Mucosa of descending colon (tissue), 3 donors: Measurements from ENCODE around the gene NRK. TPM values are rescaled to one million over a fixed set of nuclear protein-coding genes. Genes with fewer than 3 reads are reported as not detected.
A peak's percentile ranks its signal among the peaks of the same experiment; 100 is the strongest.

Experiments
- ATAC-seq: fragments of 200-7000 bp; cut with Tn5 transposase; one replicate; pipeline ENCODE4 v1.9.1; 2020; ENCODE audit warnings: mild to moderate bottlenecking, moderate library complexity
- DNase-seq, 3 donors: peaks; one replicate each; pipeline ENCODE4 v3.0.0-alpha.2; 2020
- H3K36me3 ChIP-seq: fragments of 200-600 bp; one replicate; pipeline ENCODE4 v1.8.0; 2021; ENCODE audit warnings: low read depth, mild to moderate bottlenecking
- H3K4me1 ChIP-seq: fragments of 200-600 bp; one replicate; pipeline ENCODE4 v1.8.0; 2021; ENCODE audit warnings: low read depth, mild to moderate bottlenecking
- H3K4me3 ChIP-seq: fragments of 200-600 bp; one replicate; pipeline ENCODE4 v1.8.0; 2021; ENCODE audit warnings: mild to moderate bottlenecking
- H3K9me3 ChIP-seq: fragments of 200-600 bp; one replicate; pipeline ENCODE4 v1.8.0; 2021; ENCODE audit warnings: mild to moderate bottlenecking
- intact Hi-C, 2 donors: fragments of 100-400 bp; cut with DNase I in 1 of 2; cut with micrococcal nuclease in 1 of 2; formaldehyde crosslinking; loops; one replicate each; pipeline versions ENCODE4 v1.11.0 to v1.11.1; 2022; cut with DNase I, micrococcal nuclease
- total RNA-seq, 3 donors: library from RNA; stranded (reverse); fragmentation: NEBNext Ultra II Directional in 2 of 3; extraction: Animal tissue kit (Norgen Biotek cat#: 25700) in 2 of 3; gene quantifications; one replicate each; pipeline versions ENCODE4 v1.2.1 to v1.2.4, GENCODE V29; 2021 to 2023
- TF ChIP-seq, protein P1 (sequence below): fragments of 200-600 bp; IDR thresholded peaks from one replicate; pipeline ENCODE4 v1.8.0; 2022; ENCODE audit warnings: antibody characterized with exemption, mild to moderate bottlenecking
- donor health status: DM: no; HTN: no; CAD: no; lungs with moderate emphysema.
- donor health status: DM: no; HTN: no; CAD: no.
- donor health status: DM: no; HTN: yes; CAD: no.

NRK gene
- total RNA-seq, 3 donors from 2014 or later = 0.10 to 2.4 (median 0.20) TPM

DNA sequence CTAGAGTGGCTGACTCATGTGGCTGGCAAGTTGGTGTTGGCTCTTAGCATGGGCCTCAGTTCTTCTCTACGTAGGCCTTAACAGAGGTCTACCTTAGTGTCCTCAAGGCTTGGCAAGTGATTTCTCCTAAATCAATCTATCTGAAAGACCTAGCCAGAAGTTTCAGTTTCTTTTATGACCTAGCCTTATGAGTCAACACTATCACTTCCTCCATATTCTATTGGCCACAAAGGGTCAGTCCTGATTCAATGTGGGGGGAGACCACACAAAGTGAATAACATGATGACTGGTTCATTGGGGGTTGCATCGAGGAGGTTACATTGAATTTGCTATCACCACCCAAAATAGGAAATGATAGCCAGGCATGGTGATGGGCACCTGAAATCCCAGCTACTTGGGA, 5.8 kb upstream of the NRK start:
- intact Hi-C loops = no loop called here
- TF ChIP-seq, protein P1, sequence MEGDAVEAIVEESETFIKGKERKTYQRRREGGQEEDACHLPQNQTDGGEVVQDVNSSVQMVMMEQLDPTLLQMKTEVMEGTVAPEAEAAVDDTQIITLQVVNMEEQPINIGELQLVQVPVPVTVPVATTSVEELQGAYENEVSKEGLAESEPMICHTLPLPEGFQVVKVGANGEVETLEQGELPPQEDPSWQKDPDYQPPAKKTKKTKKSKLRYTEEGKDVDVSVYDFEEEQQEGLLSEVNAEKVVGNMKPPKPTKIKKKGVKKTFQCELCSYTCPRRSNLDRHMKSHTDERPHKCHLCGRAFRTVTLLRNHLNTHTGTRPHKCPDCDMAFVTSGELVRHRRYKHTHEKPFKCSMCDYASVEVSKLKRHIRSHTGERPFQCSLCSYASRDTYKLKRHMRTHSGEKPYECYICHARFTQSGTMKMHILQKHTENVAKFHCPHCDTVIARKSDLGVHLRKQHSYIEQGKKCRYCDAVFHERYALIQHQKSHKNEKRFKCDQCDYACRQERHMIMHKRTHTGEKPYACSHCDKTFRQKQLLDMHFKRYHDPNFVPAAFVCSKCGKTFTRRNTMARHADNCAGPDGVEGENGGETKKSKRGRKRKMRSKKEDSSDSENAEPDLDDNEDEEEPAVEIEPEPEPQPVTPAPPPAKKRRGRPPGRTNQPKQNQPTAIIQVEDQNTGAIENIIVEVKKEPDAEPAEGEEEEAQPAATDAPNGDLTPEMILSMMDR = no peak
- Histone ChIP-seq H3K4me3 (no peak overlapping the region), H3K9me3 (no peaks in the 10 kb centered on the region), H3K36me3 (no peaks in the 10 kb centered on the region), H3K4me1 (no peaks in the 10 kb centered on the region)
- ATAC-seq = no peak
- no peak for DNase-seq

DNA sequence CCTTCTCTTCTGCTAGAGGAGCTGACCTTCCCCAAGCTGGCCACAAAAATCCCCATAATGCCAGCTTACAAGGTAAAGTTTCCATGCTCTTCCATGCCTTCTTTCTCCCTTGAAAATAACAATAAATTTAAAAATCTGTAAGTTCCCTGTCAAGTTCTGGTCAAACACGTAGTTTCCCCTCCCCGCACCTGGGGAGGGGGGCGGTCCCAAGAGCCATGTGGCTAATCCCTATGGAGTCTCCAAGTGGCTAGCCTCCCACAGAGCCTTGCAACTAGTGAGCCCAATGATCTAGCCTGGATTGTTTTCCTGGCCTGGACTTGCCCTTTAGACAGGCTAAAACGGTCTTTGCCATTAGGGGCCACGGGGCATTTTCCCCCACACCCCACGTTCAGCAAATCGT, 2.1 kb upstream of the NRK start:
- Histone ChIP-seq H3K4me1 (no peaks in the 10 kb centered on the region), H3K36me3 (no peaks in the 10 kb centered on the region), H3K4me3 (no peak overlapping the region), H3K9me3 (no peaks in the 10 kb centered on the region)
- intact Hi-C loops = no loop called here
- DNase-seq (no peak), ATAC-seq (no peak)
- TF ChIP-seq, protein P1 = no peak

- no peak overlapping the region for H3K4me3 ChIP-seq
- no peaks in the 10 kb centered on the region for H3K36me3 ChIP-seq
- H3K9me3 ChIP-seq = no peaks in the 10 kb centered on the region
- no peaks in the 10 kb centered on the region for H3K4me1 ChIP-seq
- peak in 2 of 3 donors; percentile 0 to 19 for DNase-seq
- intact Hi-C loops = no loop called here
- TF ChIP-seq, protein P1 = no peak
- peak; percentile 25 for ATAC-seq
Observed at GRCh38 chrX:105821471-105822121, 743 bp upstream of the NRK start.

DNA sequence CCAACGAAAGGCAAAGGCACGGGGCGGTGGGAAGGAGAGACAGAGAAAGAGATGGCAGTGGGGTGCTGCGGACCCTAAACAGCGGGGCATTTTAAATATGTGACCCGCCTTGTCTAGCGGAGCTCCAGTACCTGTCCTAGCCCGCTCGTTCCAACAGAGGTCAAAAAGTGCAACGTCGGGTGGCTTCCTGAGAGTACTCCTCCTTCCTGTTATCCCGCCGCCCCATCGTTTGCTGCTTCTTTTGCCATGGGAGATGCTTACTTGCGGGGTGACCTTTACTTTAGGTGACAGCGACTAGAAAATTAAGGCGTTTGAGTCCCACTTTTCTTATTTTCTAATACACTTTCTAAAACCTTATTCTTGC, 735 bp downstream of the NRK start:
- H3K4me1 ChIP-seq = no peaks in the 10 kb centered on the region
- intact Hi-C loops = no loop called here
- H3K36me3 ChIP-seq = no peaks in the 10 kb centered on the region
- DNase-seq (peak in 1 of 3 donors; percentile 22), ATAC-seq (no peak)
- H3K4me3 ChIP-seq = no peak overlapping the region
- no peaks in the 10 kb centered on the region for H3K9me3 ChIP-seq
- TF ChIP-seq, protein P1 = no peak

GRCh38 chrX:105829011-105829410, 6.7 kb downstream of the NRK start:
- no peaks in the 10 kb centered on the region for H3K9me3 ChIP-seq
- no peaks in the 10 kb centered on the region for H3K36me3 ChIP-seq
- H3K4me3 ChIP-seq = no peak overlapping the region
- DNase-seq (no peak), ATAC-seq (no peak)
- TF ChIP-seq, protein P1 = no peak
- H3K4me1 ChIP-seq = no peaks in the 10 kb centered on the region
- intact Hi-C loops = no loop called here

DNA sequence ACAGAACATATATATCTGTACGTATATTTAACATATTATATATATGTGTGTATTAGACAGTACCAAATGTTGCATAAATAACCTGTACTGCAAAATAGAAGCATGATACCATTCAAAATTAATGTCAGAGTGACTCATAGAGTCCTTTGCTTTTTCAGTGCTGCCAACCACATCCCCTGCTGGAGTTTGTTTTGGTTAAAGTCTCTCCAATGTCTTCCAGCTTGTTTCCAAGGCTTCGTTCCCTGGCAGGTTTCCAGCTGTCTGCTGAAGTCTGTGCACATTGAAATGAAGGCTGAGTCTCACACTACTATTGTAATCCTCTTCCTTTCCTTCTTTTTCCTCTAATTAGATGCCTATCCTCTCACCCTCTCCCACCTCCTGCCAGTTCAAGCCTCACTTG, 14.9 kb downstream of the NRK start:
- intact Hi-C loops = no loop called here
- peak in 1 of 3 donors; percentile 11 for DNase-seq
- TF ChIP-seq, protein P1 = no peak
- H3K9me3 ChIP-seq = no peaks in the 10 kb centered on the region
- H3K4me1 ChIP-seq = no peaks in the 10 kb centered on the region
- no peak overlapping the region for H3K4me3 ChIP-seq
- no peaks in the 10 kb centered on the region for H3K36me3 ChIP-seq
- ATAC-seq = no peak
